ENCODE results near the gene DGKH.
A peak's percentile ranks its signal among the peaks of the same experiment; 100 is the strongest.

Gene DGKH

GRCh38 chr13:42048342-42048683 lies at the start of gene DGKH:
Gene DGKH, plus strand, starts transcription at chr13:42048648. Its CDS starts 126 bp downstream, at chr13:42048774.
- DNase-seq = no peak

GRCh38 chr13:42000846-42001245 lies 47.6 kb upstream of the DGKH start:
- no peak for DNase-seq

GRCh38 chr13:42001580-42001979 lies 46.9 kb upstream of the DGKH start:
- DNase-seq = no peak

- DNase-seq = no peak
Measured at GRCh38 chr13:42002066-42002465, 46.4 kb upstream of the DGKH start.

GRCh38 chr13:42007844-42008243 lies 40.6 kb upstream of the DGKH start:
- no peak for DNase-seq

- no peak for DNase-seq
Measured at GRCh38 chr13:42009057-42009456, 39.4 kb upstream of the DGKH start.

GRCh38 chr13:42011601-42012350 lies 36.7 kb upstream of the DGKH start:
- peak in 1 of 2 experiments; percentile 12 for DNase-seq

GRCh38 chr13:42014119-42014518 lies 34.3 kb upstream of the DGKH start:
- no peak for DNase-seq

GRCh38 chr13:42017264-42017663 lies 31.2 kb upstream of the DGKH start:
- DNase-seq = no peak

GRCh38 chr13:42021851-42022250 lies 26.6 kb upstream of the DGKH start:
- DNase-seq = no peak

GRCh38 chr13:42022336-42022735 lies 26.1 kb upstream of the DGKH start:
- DNase-seq = no peak

GRCh38 chr13:42022796-42023493 lies 25.5 kb upstream of the DGKH start:
- no peak for DNase-seq

- no peak for DNase-seq
Measured at GRCh38 chr13:42027286-42027685, 21.2 kb upstream of the DGKH start.

- DNase-seq = no peak
Measured at GRCh38 chr13:42028113-42028799, 20.2 kb upstream of the DGKH start.

- no peak for DNase-seq
Measured at GRCh38 chr13:42035905-42036521, 12.4 kb upstream of the DGKH start.

- no peak for DNase-seq
Measured at GRCh38 chr13:42036711-42037110, 11.7 kb upstream of the DGKH start.

GRCh38 chr13:42038661-42039456 lies 9.6 kb upstream of the DGKH start:
- no peak for DNase-seq

GRCh38 chr13:42039457-42039945 lies 8.9 kb upstream of the DGKH start:
- DNase-seq = no peak

- peak; percentile 68 to 76 for DNase-seq
Measured at GRCh38 chr13:42039946-42040729, 8.3 kb upstream of the DGKH start.

GRCh38 chr13:42040730-42041010 lies 7.8 kb upstream of the DGKH start:
- no peak for DNase-seq

- peak; percentile 8 to 26 for DNase-seq
Measured at GRCh38 chr13:42041011-42041683, 7.3 kb upstream of the DGKH start.
